ENCODE results near the gene CPT1A.

- TF ChIP-seq, protein P1, sequence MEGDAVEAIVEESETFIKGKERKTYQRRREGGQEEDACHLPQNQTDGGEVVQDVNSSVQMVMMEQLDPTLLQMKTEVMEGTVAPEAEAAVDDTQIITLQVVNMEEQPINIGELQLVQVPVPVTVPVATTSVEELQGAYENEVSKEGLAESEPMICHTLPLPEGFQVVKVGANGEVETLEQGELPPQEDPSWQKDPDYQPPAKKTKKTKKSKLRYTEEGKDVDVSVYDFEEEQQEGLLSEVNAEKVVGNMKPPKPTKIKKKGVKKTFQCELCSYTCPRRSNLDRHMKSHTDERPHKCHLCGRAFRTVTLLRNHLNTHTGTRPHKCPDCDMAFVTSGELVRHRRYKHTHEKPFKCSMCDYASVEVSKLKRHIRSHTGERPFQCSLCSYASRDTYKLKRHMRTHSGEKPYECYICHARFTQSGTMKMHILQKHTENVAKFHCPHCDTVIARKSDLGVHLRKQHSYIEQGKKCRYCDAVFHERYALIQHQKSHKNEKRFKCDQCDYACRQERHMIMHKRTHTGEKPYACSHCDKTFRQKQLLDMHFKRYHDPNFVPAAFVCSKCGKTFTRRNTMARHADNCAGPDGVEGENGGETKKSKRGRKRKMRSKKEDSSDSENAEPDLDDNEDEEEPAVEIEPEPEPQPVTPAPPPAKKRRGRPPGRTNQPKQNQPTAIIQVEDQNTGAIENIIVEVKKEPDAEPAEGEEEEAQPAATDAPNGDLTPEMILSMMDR (IDR thresholded peaks at IDR 0.05): no peak
- TF ChIP-seq POLR2A (IDR thresholded peaks at IDR 0.05): no peak
These were observed 92.2 kb downstream of the CPT1A start for GRCh38 chr11:68749229-68750123.

All from ovary (tissue), 3 donors.